Neural cell (in vitro differentiated cells): ENCODE measurements around the gene TEX19. TPM values are rescaled to one million over a fixed set of nuclear protein-coding genes. Genes with fewer than 3 reads are reported as not detected.

Source experiments
- H2AFZ ChIP-seq: fragments of 200-600, 300-800 bp; sonication (generic), shearing (Covaris generic); 2 replicates; pipeline ENCODE4 v1.6.0; 2014; ENCODE audit warnings: low read depth, mild to moderate bottlenecking, antibody characterized with exemption, low read length, moderate library complexity
- H3F3A ChIP-seq: fragments of 200-600 bp; shearing (Covaris generic); 2 replicates; pipeline ENCODE4 v1.6.1; 2016; ENCODE audit warnings: mild to moderate bottlenecking, moderate library complexity, mixed read lengths, antibody characterized with exemption, low read length; ENCODE audit not compliant: insufficient read depth, poor library complexity, severe bottlenecking
- H3K27ac ChIP-seq: fragments of 200-600, 300-800 bp; sonication (generic), shearing (Covaris generic); 2 replicates; pipeline ENCODE4 v1.5.1; 2014; ENCODE audit warnings: mild to moderate bottlenecking, low read length, moderate library complexity
- H3K27me3 ChIP-seq: fragments of 300-800, 200-600 bp; sonication (generic), shearing (Covaris generic); 2 replicates; pipeline ENCODE4 v1.6.0; 2014; ENCODE audit warnings: mild to moderate bottlenecking, low read depth, low read length, moderate library complexity; ENCODE audit not compliant: insufficient read depth
- H3K36me3 ChIP-seq: fragments of 300-800, 200-600 bp; sonication (generic), shearing (Covaris generic); 2 replicates; pipeline ENCODE4 v1.5.1; 2014; ENCODE audit warnings: mild to moderate bottlenecking, antibody characterized with exemption, low read length, moderate library complexity; ENCODE audit not compliant: insufficient read depth
- H3K4me2 ChIP-seq: fragments of 300-800, 200-600 bp; sonication (generic), shearing (Covaris generic); 2 replicates; pipeline ENCODE4 v1.6.0; 2014; ENCODE audit warnings: mild to moderate bottlenecking, low read length
- H3K4me3 ChIP-seq: fragments of 300-800, 200-600 bp; sonication (generic), shearing (Covaris generic); 2 replicates; pipeline ENCODE4 v1.5.1; 2014; ENCODE audit warnings: mild to moderate bottlenecking, low read length, moderate library complexity
- H3K79me2 ChIP-seq: fragments of 200-600 bp; shearing (Covaris generic); replicated peaks from 2 replicates; pipeline ENCODE4 v1.6.0; 2014; ENCODE audit warnings: mild to moderate bottlenecking, low read length, moderate library complexity; ENCODE audit not compliant: insufficient read depth
- H3K9ac ChIP-seq: fragments of 300-800, 200-600 bp; sonication (generic), shearing (Covaris generic); 2 replicates; pipeline ENCODE4 v1.6.1; 2016; ENCODE audit warnings: mild to moderate bottlenecking, low read length, mixed read lengths
- H3K9me2 ChIP-seq: fragments of 200-600 bp; shearing (Covaris generic); 2 replicates; pipeline ENCODE4 v1.6.1; 2016; ENCODE audit warnings: mild to moderate bottlenecking, low read length, mixed read lengths; ENCODE audit not compliant: insufficient read depth
- H3K9me3 ChIP-seq: fragments of 200-600, 300-800 bp; sonication (generic), shearing (Covaris generic); 2 replicates; pipeline ENCODE4 v1.6.1; 2016; ENCODE audit warnings: mild to moderate bottlenecking, mixed run types, low read length, moderate library complexity, mixed read lengths
- H4K20me1 ChIP-seq: fragments of 200-600 bp; shearing (Covaris generic); 2 replicates; pipeline ENCODE4 v1.6.1; 2016; ENCODE audit warnings: mild to moderate bottlenecking, mixed run types; ENCODE audit not compliant: insufficient read depth
- EP300 ChIP-seq: fragments of 450-650 bp; conservative IDR thresholded peaks from 2 replicates; pipeline ENCODE4 v1.6.1; 2014; ENCODE audit warnings: antibody characterized with exemption, mild to moderate bottlenecking, moderate library complexity; ENCODE audit not compliant: poor library complexity, severe bottlenecking
- EZH2 ChIP-seq: fragments of 200-600, 300-800 bp; shearing (Covaris generic), sonication (generic); IDR thresholded peaks from 2 replicates; pipeline ENCODE4 v1.6.1; 2014; ENCODE audit warnings: antibody characterized with exemption, low read length, borderline replicate concordance, mild to moderate bottlenecking; ENCODE audit not compliant: insufficient read depth, poor library complexity, severe bottlenecking
- MXI1 ChIP-seq: fragments of 450-650 bp; conservative IDR thresholded peaks from 2 replicates; pipeline ENCODE4 v1.6.1; 2014; ENCODE audit warnings: antibody characterized with exemption, mild to moderate bottlenecking; ENCODE audit not compliant: poor library complexity, severe bottlenecking
- POLR2AphosphoS5 ChIP-seq: IDR thresholded peaks from 2 replicates; pipeline ENCODE4 v1.6.1; 2012
- RAD21 ChIP-seq: fragments of 450-650 bp; conservative IDR thresholded peaks from 2 replicates; pipeline ENCODE4 v1.6.1; 2014; ENCODE audit warnings: antibody characterized with exemption, mild to moderate bottlenecking, moderate library complexity
- SMC3 ChIP-seq: fragments of 450-650 bp; conservative IDR thresholded peaks from 2 replicates; pipeline ENCODE4 v1.6.1; 2014; ENCODE audit warnings: antibody characterized with exemption, mild to moderate bottlenecking, moderate library complexity; ENCODE audit not compliant: poor library complexity
- TAF1 ChIP-seq: IDR thresholded peaks from 2 replicates; pipeline ENCODE4 v1.6.1; 2012; ENCODE audit warnings: low read depth
- polyA plus RNA-seq: library from polyadenylated mRNA; depleted of rRNA; stranded (reverse); fragments of >200 nt; gene quantifications from 2 replicates; pipeline ENCODE4 v1.2.3, GENCODE V29; 2014
- TF ChIP-seq, protein P1 (sequence below): fragments of 450-650 bp; IDR thresholded peaks from 2 replicates; pipeline ENCODE4 v1.5.1; 2014; ENCODE audit warnings: antibody characterized with exemption, mild to moderate bottlenecking, moderate library complexity; ENCODE audit not compliant: poor library complexity, severe bottlenecking
- TF ChIP-seq, protein P2 (sequence below): IDR thresholded peaks from 2 replicates; pipeline ENCODE4 v1.6.1; 2012; ENCODE audit warnings: borderline replicate concordance

Gene TEX19
- polyA plus RNA-seq, 1 donor from 2014 or later: not detected

DNA sequence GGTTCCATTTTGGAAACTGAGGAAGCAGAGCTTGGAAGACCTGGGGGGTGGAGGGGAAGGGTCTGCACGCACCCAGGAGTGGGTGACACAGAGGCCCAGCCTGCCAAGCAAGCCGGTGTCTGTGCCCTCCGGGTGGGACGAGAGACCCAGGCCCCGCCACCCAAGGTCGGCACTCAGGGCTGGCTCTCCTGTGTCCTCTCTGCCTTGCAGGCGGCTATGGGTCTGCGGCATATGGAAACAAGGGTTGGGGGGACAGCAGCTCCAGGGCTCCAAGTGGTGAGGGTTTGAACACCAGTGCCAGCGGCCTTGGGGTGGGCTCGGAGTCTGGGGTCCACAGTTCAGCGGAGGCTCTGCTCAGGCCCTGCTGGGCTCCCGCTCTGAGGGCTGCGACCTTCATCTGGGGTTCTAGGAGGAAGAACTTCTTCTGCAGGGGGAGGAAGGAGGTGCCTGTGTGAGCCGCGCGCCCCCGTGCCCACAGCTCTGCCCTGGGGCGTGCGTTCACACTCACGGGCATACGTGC is 37.0 kb upstream of the TEX19 start:
- Histone ChIP-seq H3K4me2 (no peak overlapping the region), H3K9me2 (no peaks in the 10 kb centered on the region), H3F3A (no peaks in the 10 kb centered on the region), H3K4me3 (no peak overlapping the region), H3K27ac (no peak overlapping the region), H4K20me1 (no peaks in the 10 kb centered on the region), H3K27me3 (no peaks in the 10 kb centered on the region), H3K79me2 (no peaks in the 10 kb centered on the region), H3K36me3 (no peaks in the 10 kb centered on the region), H2AFZ (no peak overlapping the region), H3K9me3 (no peaks in the 10 kb centered on the region), H3K9ac (no peak overlapping the region)
- TF ChIP-seq, protein P1, sequence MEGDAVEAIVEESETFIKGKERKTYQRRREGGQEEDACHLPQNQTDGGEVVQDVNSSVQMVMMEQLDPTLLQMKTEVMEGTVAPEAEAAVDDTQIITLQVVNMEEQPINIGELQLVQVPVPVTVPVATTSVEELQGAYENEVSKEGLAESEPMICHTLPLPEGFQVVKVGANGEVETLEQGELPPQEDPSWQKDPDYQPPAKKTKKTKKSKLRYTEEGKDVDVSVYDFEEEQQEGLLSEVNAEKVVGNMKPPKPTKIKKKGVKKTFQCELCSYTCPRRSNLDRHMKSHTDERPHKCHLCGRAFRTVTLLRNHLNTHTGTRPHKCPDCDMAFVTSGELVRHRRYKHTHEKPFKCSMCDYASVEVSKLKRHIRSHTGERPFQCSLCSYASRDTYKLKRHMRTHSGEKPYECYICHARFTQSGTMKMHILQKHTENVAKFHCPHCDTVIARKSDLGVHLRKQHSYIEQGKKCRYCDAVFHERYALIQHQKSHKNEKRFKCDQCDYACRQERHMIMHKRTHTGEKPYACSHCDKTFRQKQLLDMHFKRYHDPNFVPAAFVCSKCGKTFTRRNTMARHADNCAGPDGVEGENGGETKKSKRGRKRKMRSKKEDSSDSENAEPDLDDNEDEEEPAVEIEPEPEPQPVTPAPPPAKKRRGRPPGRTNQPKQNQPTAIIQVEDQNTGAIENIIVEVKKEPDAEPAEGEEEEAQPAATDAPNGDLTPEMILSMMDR: no peak
- TF ChIP-seq SMC3 (no peak), TAF1 (no peak), RAD21 (no peak), EP300 (no peak), EZH2 (no peak), MXI1 (no peak), POLR2AphosphoS5 (no peak)
- TF ChIP-seq, protein P2, sequence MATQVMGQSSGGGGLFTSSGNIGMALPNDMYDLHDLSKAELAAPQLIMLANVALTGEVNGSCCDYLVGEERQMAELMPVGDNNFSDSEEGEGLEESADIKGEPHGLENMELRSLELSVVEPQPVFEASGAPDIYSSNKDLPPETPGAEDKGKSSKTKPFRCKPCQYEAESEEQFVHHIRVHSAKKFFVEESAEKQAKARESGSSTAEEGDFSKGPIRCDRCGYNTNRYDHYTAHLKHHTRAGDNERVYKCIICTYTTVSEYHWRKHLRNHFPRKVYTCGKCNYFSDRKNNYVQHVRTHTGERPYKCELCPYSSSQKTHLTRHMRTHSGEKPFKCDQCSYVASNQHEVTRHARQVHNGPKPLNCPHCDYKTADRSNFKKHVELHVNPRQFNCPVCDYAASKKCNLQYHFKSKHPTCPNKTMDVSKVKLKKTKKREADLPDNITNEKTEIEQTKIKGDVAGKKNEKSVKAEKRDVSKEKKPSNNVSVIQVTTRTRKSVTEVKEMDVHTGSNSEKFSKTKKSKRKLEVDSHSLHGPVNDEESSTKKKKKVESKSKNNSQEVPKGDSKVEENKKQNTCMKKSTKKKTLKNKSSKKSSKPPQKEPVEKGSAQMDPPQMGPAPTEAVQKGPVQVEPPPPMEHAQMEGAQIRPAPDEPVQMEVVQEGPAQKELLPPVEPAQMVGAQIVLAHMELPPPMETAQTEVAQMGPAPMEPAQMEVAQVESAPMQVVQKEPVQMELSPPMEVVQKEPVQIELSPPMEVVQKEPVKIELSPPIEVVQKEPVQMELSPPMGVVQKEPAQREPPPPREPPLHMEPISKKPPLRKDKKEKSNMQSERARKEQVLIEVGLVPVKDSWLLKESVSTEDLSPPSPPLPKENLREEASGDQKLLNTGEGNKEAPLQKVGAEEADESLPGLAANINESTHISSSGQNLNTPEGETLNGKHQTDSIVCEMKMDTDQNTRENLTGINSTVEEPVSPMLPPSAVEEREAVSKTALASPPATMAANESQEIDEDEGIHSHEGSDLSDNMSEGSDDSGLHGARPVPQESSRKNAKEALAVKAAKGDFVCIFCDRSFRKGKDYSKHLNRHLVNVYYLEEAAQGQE: no peak

DNA sequence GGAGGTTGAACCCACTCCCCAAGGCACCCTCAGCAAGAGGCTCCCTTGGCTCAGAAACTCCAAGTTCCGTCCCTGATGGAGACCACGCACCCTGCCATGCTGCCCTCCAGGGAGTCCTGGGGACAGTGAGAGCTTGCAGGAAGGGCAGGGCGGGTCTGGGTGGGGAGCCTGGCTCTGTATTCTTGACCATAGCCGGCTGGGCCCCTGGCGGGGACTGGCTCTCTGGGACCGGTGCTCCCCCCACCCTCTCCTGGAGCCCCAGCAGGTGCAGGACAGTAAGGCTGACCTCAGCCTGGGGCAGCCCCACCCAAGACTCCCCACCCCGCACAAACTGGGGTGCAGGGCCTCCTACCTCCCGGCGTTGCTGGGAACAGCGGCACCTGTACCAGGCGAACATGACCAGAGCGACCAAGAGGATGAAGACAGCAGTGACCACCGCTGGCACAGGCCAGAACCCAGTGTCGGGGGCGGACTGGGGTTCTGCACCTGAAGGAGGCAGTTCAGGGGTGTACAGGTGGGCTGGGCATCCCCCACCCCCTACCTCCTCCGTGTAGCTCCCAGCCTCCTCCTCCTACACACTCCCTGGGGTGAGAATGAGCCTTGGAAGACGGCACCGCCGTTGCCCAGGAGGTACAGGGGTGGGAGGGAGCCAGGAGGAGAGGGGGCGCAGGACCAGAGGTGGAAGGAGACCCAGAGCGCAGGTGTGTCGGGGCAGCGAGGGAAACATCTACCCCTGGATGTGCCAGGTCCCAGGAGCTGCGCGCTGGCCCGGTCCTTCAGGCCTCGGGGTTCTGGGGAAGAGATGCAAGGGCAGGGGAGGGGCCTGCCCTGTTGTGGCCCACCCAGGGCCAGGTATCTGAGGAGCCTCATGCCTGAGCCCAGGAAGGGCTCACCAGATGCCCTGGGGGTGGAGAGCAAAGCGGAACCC is 36.3 kb upstream of the TEX19 start:
- H3K79me2 ChIP-seq: no peaks in the 10 kb centered on the region
- H2AFZ ChIP-seq: no peak overlapping the region
- H3K9me2 ChIP-seq: no peaks in the 10 kb centered on the region
- H3K9ac ChIP-seq: no peak overlapping the region
- no peaks in the 10 kb centered on the region for H4K20me1 ChIP-seq
- H3K27ac ChIP-seq: no peak overlapping the region
- H3F3A ChIP-seq: no peaks in the 10 kb centered on the region
- no peaks in the 10 kb centered on the region for H3K27me3 ChIP-seq
- no peaks in the 10 kb centered on the region for H3K36me3 ChIP-seq
- H3K4me3 ChIP-seq: no peak overlapping the region
- no peak overlapping the region for H3K4me2 ChIP-seq
- no peaks in the 10 kb centered on the region for H3K9me3 ChIP-seq
- TF ChIP-seq EZH2 (no peak), RAD21 (no peak), EP300 (no peak), POLR2AphosphoS5 (no peak), SMC3 (no peak), MXI1 (no peak), TAF1 (no peak)
- TF ChIP-seq, protein P1: no peak
- TF ChIP-seq, protein P2: no peak
